AG09319 (cell line): ENCODE results near the gene KIF17.

Experiments
- DNase-seq: peaks from one replicate; pipeline ENCODE4 v3.0.0-alpha.2; 2010; ENCODE audit warnings: low read depth; ENCODE audit errors: extremely low read depth
- TF ChIP-seq, protein P1 (sequence below): IDR thresholded peaks from 2 replicates; pipeline ENCODE4 v1.5.1; 2011; ENCODE audit warnings: low read depth, mild to moderate bottlenecking, inconsistent platforms, low read length, moderate library complexity

Gene KIF17

GRCh38 chr1:20654104-20654690 lies 63.6 kb downstream of the KIF17 start:
- DNase-seq: no peak
- TF ChIP-seq, protein P1, sequence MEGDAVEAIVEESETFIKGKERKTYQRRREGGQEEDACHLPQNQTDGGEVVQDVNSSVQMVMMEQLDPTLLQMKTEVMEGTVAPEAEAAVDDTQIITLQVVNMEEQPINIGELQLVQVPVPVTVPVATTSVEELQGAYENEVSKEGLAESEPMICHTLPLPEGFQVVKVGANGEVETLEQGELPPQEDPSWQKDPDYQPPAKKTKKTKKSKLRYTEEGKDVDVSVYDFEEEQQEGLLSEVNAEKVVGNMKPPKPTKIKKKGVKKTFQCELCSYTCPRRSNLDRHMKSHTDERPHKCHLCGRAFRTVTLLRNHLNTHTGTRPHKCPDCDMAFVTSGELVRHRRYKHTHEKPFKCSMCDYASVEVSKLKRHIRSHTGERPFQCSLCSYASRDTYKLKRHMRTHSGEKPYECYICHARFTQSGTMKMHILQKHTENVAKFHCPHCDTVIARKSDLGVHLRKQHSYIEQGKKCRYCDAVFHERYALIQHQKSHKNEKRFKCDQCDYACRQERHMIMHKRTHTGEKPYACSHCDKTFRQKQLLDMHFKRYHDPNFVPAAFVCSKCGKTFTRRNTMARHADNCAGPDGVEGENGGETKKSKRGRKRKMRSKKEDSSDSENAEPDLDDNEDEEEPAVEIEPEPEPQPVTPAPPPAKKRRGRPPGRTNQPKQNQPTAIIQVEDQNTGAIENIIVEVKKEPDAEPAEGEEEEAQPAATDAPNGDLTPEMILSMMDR: no peak

- TF ChIP-seq, protein P1: no peak
- no peak for DNase-seq
These were observed 65.5 kb downstream of the KIF17 start for GRCh38 chr1:20652300-20652699.

GRCh38 chr1:20648946-20649345 lies 68.9 kb downstream of the KIF17 start:
- DNase-seq: no peak
- TF ChIP-seq, protein P1: no peak

GRCh38 chr1:20648438-20648837 lies 69.4 kb downstream of the KIF17 start:
- TF ChIP-seq, protein P1: no peak
- DNase-seq: no peak

GRCh38 chr1:20645414-20645813 lies 72.4 kb downstream of the KIF17 start:
- TF ChIP-seq, protein P1: no peak
- no peak for DNase-seq

- DNase-seq: no peak
- TF ChIP-seq, protein P1: no peak
These were observed 73.4 kb downstream of the KIF17 start for GRCh38 chr1:20644416-20644815.

DNA sequence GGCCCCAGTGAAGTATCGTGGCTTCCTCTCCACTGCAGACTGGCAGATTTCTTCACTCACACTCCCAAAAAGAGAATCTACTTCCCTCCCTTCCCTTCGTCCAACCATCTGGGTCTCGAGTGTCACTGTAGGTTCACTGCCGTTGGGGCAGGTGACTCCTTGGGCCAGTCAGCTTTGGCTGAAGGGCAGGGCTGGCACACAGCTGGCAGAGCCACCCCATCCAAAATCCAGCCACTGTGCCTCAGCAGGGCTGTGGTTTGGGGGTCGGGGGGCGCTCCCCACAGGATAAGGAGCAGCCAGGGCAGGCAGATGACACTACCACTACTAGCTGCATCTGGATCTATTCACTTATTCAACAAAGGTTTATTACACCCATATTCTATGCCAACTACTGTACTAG lies 74.7 kb downstream of the KIF17 start:
- DNase-seq: no peak
- TF ChIP-seq, protein P1: no peak
